ENCODE data around the gene RILPL2. TPM values are rescaled to one million over a fixed set of nuclear protein-coding genes. Genes with fewer than 3 reads are reported as not detected.
"Not testable (repeated sequence)": the region's sequence is repeated elsewhere in the genome, so short reads cannot be mapped to it uniquely, and the experiment has no call there.

RILPL2 gene, protein sequence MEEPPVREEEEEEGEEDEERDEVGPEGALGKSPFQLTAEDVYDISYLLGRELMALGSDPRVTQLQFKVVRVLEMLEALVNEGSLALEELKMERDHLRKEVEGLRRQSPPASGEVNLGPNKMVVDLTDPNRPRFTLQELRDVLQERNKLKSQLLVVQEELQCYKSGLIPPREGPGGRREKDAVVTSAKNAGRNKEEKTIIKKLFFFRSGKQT
- 3.1 to 4.2 TPM (median 3.8 TPM) in 3 replicates for total RNA-seq
- long read RNA-seq, full-length matches to known transcripts: 7 of 11 reads
- long read RNA-seq, partial matches to known transcripts: 1 of 11 reads
- long read RNA-seq, other reads (novel, unspliced or antisense): 3 of 11 reads

DNA sequence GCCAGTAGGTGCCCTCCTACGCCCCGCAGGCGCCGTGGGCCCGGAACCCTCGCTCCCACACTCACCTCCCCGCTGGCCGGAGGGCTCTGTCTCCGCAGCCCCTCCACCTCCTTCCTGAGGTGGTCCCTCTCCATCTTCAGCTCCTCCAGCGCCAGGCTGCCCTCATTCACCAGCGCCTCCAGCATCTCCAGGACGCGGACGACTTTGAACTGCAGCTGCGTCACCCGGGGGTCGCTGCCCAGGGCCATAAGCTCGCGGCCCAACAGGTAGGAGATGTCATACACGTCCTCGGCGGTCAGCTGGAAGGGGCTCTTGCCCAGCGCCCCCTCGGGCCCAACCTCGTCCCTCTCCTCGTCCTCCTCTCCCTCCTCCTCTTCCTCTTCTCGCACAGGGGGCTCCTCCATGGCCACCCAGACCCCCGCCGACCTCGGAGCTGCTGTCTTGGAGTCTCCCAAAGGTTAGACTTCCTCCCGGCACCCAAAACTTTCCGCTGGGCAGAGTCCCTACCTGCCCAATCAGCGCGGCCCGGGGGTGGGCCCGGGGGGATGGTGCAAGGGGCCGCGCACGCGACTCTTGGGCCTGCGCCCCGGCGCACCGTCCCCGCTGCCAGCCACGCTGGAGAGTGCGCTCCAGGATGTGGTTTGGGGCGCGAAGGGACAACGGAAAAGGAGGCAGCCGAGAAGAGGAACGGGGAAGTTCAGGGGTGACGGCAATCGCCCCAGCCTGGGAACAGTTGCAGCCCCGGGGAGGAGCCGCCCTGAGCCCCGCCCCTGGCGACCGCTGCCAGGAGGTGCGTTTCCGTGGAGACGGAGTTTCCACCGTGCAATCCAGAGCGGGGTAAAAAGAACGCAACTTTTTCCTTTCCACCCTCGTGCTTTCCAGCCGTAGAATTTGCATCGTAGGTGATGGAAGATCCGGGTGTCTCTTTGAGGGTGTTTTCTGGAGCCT lies at the start of gene RILPL2:
RILPL2 (minus strand) TSS at position 668 of the 948 bp plus-strand sequence; CDS start at position 404, 264 bp downstream.
- TF ChIP-seq, protein P1, sequence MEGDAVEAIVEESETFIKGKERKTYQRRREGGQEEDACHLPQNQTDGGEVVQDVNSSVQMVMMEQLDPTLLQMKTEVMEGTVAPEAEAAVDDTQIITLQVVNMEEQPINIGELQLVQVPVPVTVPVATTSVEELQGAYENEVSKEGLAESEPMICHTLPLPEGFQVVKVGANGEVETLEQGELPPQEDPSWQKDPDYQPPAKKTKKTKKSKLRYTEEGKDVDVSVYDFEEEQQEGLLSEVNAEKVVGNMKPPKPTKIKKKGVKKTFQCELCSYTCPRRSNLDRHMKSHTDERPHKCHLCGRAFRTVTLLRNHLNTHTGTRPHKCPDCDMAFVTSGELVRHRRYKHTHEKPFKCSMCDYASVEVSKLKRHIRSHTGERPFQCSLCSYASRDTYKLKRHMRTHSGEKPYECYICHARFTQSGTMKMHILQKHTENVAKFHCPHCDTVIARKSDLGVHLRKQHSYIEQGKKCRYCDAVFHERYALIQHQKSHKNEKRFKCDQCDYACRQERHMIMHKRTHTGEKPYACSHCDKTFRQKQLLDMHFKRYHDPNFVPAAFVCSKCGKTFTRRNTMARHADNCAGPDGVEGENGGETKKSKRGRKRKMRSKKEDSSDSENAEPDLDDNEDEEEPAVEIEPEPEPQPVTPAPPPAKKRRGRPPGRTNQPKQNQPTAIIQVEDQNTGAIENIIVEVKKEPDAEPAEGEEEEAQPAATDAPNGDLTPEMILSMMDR (IDR thresholded peaks at IDR 0.05): peak; percentile 33
- Mint-ChIP-seq H3K27me3 (ENCODE audit: low read depth) (no peaks in the 10 kb centered on the region), H3K4me3 (ENCODE audit: unreplicated experiment) (peak within 1 kb of the TSS; percentile 95), H3K36me3 (ENCODE audit: low read depth) (no peaks in the 10 kb centered on the region), H3K27ac (ENCODE audit: unreplicated experiment) (peak within 1 kb of the TSS; percentile 85), H3K9me3 (ENCODE audit: low read depth) (no peaks in the 10 kb centered on the region), H3K4me1 (ENCODE audit: low read depth) (peaks cover 24% of the 10 kb centered on the region)
- DNase-seq (ENCODE audit: low spot score): peak; percentile 88

DNA sequence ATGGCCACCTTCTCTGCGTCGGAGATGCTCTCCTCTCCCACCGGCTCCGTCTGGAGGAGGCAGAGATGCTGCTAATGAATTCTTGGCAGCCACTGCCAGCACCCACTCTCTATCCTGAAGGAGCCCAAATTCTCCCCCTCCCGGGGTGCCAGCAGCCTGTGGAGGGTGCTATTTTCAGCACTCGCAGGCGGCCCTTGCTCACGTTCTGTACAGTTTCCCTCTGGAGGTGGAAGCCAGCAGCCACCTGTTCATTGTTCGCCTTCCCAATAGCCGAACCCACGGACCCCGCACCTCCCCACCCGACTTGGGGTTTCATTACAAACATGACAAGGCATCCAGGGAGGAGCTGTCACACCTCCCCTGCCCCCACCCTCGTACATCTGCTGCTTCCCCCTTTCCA lies 49.3 kb upstream of the RILPL2 start:
- H3K27ac Mint-ChIP-seq (ENCODE audit: unreplicated experiment): no peak overlapping the region
- no peak for DNase-seq (ENCODE audit: low spot score)
- H3K27me3 Mint-ChIP-seq (ENCODE audit: low read depth): no peaks in the 10 kb centered on the region
- TF ChIP-seq, protein P1 (IDR thresholded peaks at IDR 0.05): no peak
- H3K9me3 Mint-ChIP-seq (ENCODE audit: low read depth): no peaks in the 10 kb centered on the region
- no peak overlapping the region for H3K4me3 Mint-ChIP-seq (ENCODE audit: unreplicated experiment)
- peaks cover 12% of the 10 kb centered on the region for H3K36me3 Mint-ChIP-seq (ENCODE audit: low read depth)
- peaks cover 24% of the 10 kb centered on the region for H3K4me1 Mint-ChIP-seq (ENCODE audit: low read depth)

DNA sequence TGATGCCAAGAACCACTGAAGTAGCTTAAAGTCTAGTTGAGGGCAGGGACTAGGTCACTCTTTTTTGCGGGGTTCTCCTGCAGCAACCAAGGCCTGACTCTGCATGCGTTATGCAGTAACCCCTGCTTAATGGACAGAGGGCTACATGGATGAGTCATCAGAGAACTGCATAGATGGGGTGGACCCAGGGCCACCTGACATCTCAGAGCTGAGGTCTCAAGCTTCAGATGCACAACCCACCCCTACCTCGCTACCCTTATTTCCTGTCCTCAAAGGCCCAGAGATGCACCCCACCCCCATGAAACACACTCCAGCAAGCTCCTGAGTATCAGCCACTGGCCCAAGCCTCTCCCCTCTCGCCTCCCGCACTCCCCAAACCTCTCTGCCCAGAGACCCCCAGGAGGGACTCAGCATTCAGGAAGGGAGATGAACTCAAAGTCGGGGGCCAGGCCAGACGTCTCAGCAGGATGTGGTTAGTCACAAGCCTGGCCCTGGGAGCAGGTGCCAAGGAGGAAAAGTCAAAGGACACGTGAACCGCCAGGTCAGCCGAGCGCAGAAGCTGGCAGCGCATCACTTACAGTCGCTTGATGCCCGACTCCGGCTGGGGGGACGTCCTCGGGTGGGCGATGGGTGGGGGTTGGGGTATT lies 47.2 kb upstream of the RILPL2 start:
- TF ChIP-seq, protein P1 (IDR thresholded peaks at IDR 0.05): no peak
- peaks cover 12% of the 10 kb centered on the region for H3K36me3 Mint-ChIP-seq (ENCODE audit: low read depth)
- H3K4me3 Mint-ChIP-seq (ENCODE audit: unreplicated experiment): no peak overlapping the region
- H3K4me1 Mint-ChIP-seq (ENCODE audit: low read depth): peaks cover 43% of the 10 kb centered on the region
- no peak for DNase-seq (ENCODE audit: low spot score)
- peak overlapping the region; percentile 41 for H3K27ac Mint-ChIP-seq (ENCODE audit: unreplicated experiment)
- no peaks in the 10 kb centered on the region for H3K9me3 Mint-ChIP-seq (ENCODE audit: low read depth)
- no peaks in the 10 kb centered on the region for H3K27me3 Mint-ChIP-seq (ENCODE audit: low read depth)

DNA sequence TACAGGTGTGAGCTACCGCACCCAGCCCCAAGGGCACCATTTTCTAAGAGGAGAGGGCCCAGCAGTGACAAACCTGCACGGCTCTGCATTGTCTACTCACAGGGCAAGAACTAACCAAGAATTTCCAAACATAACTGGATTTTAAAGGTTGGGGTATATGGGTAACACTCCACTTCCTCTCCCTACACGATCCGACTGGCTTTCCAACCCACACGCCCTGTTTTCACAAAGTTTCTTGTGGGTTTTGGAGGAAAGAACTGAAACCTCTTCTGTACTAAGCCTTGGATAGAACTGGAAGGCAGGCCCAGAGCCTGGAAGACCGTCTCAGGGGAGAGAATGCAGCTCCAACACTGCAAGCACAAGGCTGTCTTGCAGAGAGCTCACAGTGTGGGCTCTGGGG lies 46.4 kb upstream of the RILPL2 start:
- H3K27ac Mint-ChIP-seq (ENCODE audit: unreplicated experiment): no peak overlapping the region
- H3K27me3 Mint-ChIP-seq (ENCODE audit: low read depth): no peaks in the 10 kb centered on the region
- H3K9me3 Mint-ChIP-seq (ENCODE audit: low read depth): no peaks in the 10 kb centered on the region
- peaks cover 51% of the 10 kb centered on the region for H3K4me1 Mint-ChIP-seq (ENCODE audit: low read depth)
- peaks cover 14% of the 10 kb centered on the region for H3K36me3 Mint-ChIP-seq (ENCODE audit: low read depth)
- H3K4me3 Mint-ChIP-seq (ENCODE audit: unreplicated experiment): no peak overlapping the region
- TF ChIP-seq, protein P1 (IDR thresholded peaks at IDR 0.05): no peak
- DNase-seq (ENCODE audit: low spot score): no peak

DNA sequence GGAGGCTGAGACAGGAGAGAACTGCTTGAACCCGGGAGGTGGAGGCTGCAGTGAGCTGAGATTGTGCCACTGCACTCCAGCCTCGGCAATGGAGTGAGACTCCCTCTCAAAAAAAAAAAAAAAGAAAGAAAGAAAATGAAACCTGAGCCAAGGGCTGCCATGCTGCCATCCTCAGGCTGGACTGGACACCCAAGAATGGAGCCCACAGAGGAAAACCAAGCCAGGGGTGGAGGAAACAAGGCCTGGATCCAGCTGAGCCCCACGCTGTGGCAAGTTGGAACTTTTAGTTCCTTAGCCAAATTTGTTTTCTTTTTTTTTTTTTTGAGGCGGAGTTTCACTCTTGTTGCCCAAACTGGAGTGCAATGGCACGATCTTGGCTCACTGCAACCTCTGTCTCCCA lies 44.8 kb upstream of the RILPL2 start:
- not testable (repeated sequence) for H3K27me3 Mint-ChIP-seq (ENCODE audit: low read depth); H3K9me3 Mint-ChIP-seq (ENCODE audit: low read depth); H3K4me3 Mint-ChIP-seq (ENCODE audit: unreplicated experiment); DNase-seq (ENCODE audit: low spot score)
- H3K27ac Mint-ChIP-seq (ENCODE audit: unreplicated experiment): peak overlapping the region; percentile 99
- H3K36me3 Mint-ChIP-seq (ENCODE audit: low read depth): peaks cover 18% of the 10 kb centered on the region
- H3K4me1 Mint-ChIP-seq (ENCODE audit: low read depth): peaks cover 61% of the 10 kb centered on the region

All from chondrocyte (in vitro differentiated cells).